Prostate gland (tissue), 2 donors: ENCODE measurements around the gene FAAP100. TPM values are rescaled to one million over a fixed set of nuclear protein-coding genes. Genes with fewer than 3 reads are reported as not detected.

Experiments used
- DNase-seq: peaks from one replicate; pipeline ENCODE4 v3.0.0-alpha.2; 2019; ENCODE audit warnings: low spot score
- H3K27ac ChIP-seq, 2 donors: fragments of 200-600 bp; sonication (generic); 2 replicates each; pipeline ENCODE4 v1.5.1; 2017 to 2019
- H3K27me3 ChIP-seq: fragments of 200-600 bp; sonication (generic); replicated peaks from 2 replicates; pipeline ENCODE4 v1.5.1; 2019; ENCODE audit not compliant: insufficient read depth
- H3K36me3 ChIP-seq, 2 donors: fragments of 200-600 bp; sonication (generic); 1 replicate in 1 of 2; 2 replicates in 1 of 2; pipeline versions ENCODE4 v1.5.1 to v1.8.1; 2017 to 2019
- H3K4me1 ChIP-seq: fragments of 200-600 bp; sonication (generic); replicated peaks from 2 replicates; pipeline ENCODE4 v1.5.1; 2019
- H3K4me3 ChIP-seq, 2 donors: fragments of 200-600 bp; sonication (generic); 2 replicates each; pipeline ENCODE4 v1.5.1; 2017 to 2019
- H3K9me3 ChIP-seq: fragments of 200-600 bp; sonication (generic); 2 replicates; pipeline ENCODE4 v1.5.1; 2017
- CTCF ChIP-seq, 4 experiments: fragments of 200-600 bp in 2 of 4; fragments of 450-650 bp in 2 of 4; sonication (generic) in 2 of 4; IDR thresholded peaks; 1 replicate in 3 of 4; 2 replicates in 1 of 4; pipeline ENCODE4 v1.5.1; 2016 to 2019; ENCODE audit warnings: antibody characterized with exemption in 4 of 4, mild to moderate bottlenecking in 2 of 4, moderate library complexity in 2 of 4
- POLR2A ChIP-seq: fragments of 450-650 bp; IDR thresholded peaks from one replicate; pipeline ENCODE4 v1.6.1; 2016; ENCODE audit warnings: antibody characterized with exemption, mild to moderate bottlenecking
- POLR2AphosphoS5 ChIP-seq: sonication (generic); formaldehyde crosslinking; IDR thresholded peaks from one replicate; pipeline ENCODE4 v1.6.1; 2017; ENCODE audit warnings: antibody characterized with exemption
- WGBS: methylation state at CpG from one replicate; pipeline ENCODE4 v1.1.5; 2018; 5-methylcytosine and 5-hydroxymethylcytosine counted together
- intact Hi-C: fragments of 100-400 bp; cut with DNase I; formaldehyde crosslinking; loops from one replicate; pipeline ENCODE4 v1.14.2; 2022
- total RNA-seq, 2 donors: library from RNA; depleted of rRNA; stranded (reverse); fragments of >200 nt; gene quantifications; one replicate each; pipeline ENCODE4 v1.1.0, GENCODE V29; 2016

Gene FAAP100
- total RNA-seq, 2 donors from 2014 or later, result 27.8 to 44.4 TPM

GRCh38 chr17:81536299-81537290, 15.6 kb downstream of the FAAP100 start:
- Histone ChIP-seq H3K4me3 (no peak overlapping the region), H3K4me1 (no peaks in the 10 kb centered on the region), H3K27me3 (peaks cover 4% of the 10 kb centered on the region), H3K9me3 (no peaks in the 10 kb centered on the region), H3K36me3 (peaks cover 0 to 11% of the 10 kb centered on the region in 2 donors), H3K27ac (no peak overlapping the region)
- DNase-seq, result no peak
- TF ChIP-seq POLR2AphosphoS5 (no peak), CTCF (IDR thresholded peaks at IDR 0.05) (no peak), POLR2A (no peak)
- 20% methylated on average over 57 of the region's 89 CpGs for WGBS
- intact Hi-C loops, result no loop called here

- H3K27me3 ChIP-seq, result peaks cover 4% of the 10 kb centered on the region
- intact Hi-C loops, result no loop called here
- H3K9me3 ChIP-seq, result no peaks in the 10 kb centered on the region
- no peak overlapping the region for H3K27ac ChIP-seq
- WGBS, result 67% methylated on average over 13 of the region's 13 CpGs
- TF ChIP-seq POLR2A, result no peak
- no peak for TF ChIP-seq POLR2AphosphoS5
- no peak for TF ChIP-seq CTCF (IDR thresholded peaks at IDR 0.05)
- no peak overlapping the region for H3K4me3 ChIP-seq
- no peak for DNase-seq
- H3K36me3 ChIP-seq, result peaks cover 0 to 10% of the 10 kb centered on the region in 2 donors
- H3K4me1 ChIP-seq, result no peaks in the 10 kb centered on the region
Measured at GRCh38 chr17:81535480-81536298, 16.5 kb downstream of the FAAP100 start.

GRCh38 chr17:81535007-81535328, 17.2 kb downstream of the FAAP100 start:
- TF ChIP-seq POLR2AphosphoS5 (no peak), CTCF (IDR thresholded peaks at IDR 0.05) (no peak)
- H3K4me3 ChIP-seq, result no peak overlapping the region
- peaks cover 4% of the 10 kb centered on the region for H3K27me3 ChIP-seq
- DNase-seq, result no peak
- H3K36me3 ChIP-seq, result peaks cover 0 to 3% of the 10 kb centered on the region in 2 donors
- H3K4me1 ChIP-seq, result no peaks in the 10 kb centered on the region
- no peaks in the 10 kb centered on the region for H3K9me3 ChIP-seq
- intact Hi-C loops, result no loop called here
- H3K27ac ChIP-seq, result no peak overlapping the region
- WGBS, result 89% methylated on average over 5 of the region's 5 CpGs

- H3K9me3 ChIP-seq, result no peaks in the 10 kb centered on the region
- no peak overlapping the region for H3K4me3 ChIP-seq
- H3K27ac ChIP-seq, result no peak overlapping the region
- H3K36me3 ChIP-seq, result no peaks in the 10 kb centered on the region
- no peak for DNase-seq
- H3K4me1 ChIP-seq, result no peaks in the 10 kb centered on the region
- 63% methylated on average over 6 of the region's 6 CpGs for WGBS
- H3K27me3 ChIP-seq, result peaks cover 4% of the 10 kb centered on the region
- intact Hi-C loops, result no loop called here
- TF ChIP-seq CTCF (IDR thresholded peaks at IDR 0.05) (no peak), POLR2AphosphoS5 (no peak), POLR2A (no peak)
Measured at GRCh38 chr17:81534157-81535006, 17.8 kb downstream of the FAAP100 start.
